Transverse colon (tissue), 4 donors: Measurements from ENCODE around the gene SVOP.

ENCODE experiments used
- EP300 ChIP-seq: sonication (generic); formaldehyde crosslinking; IDR thresholded peaks from one replicate; pipeline ENCODE4 v1.6.1; 2017; ENCODE audit warnings: antibody characterized with exemption, low read depth
- POLR2A ChIP-seq: fragments of 450-650 bp; IDR thresholded peaks from one replicate; pipeline ENCODE4 v1.6.1; 2016; ENCODE audit warnings: antibody characterized with exemption, mild to moderate bottlenecking, moderate library complexity
- POLR2AphosphoS5 ChIP-seq, 3 donors: sonication (generic); formaldehyde crosslinking; IDR thresholded peaks; one replicate each; pipeline ENCODE4 v1.6.1; 2016; ENCODE audit warnings: antibody characterized with exemption in 3 of 3
- TF ChIP-seq, protein P1 (sequence below), 5 experiments: fragments of 200-600 bp in 3 of 5; fragments of 450-650 bp in 2 of 5; sonication (generic) in 3 of 5; IDR thresholded peaks; 1 replicate in 2 of 5; 2 replicates in 3 of 5; pipeline ENCODE4 v1.5.1; 2016 to 2017; ENCODE audit warnings: antibody characterized with exemption in 5 of 5, inconsistent platforms in 3 of 5, mild to moderate bottlenecking in 2 of 5, moderate library complexity in 1 of 5

- TF ChIP-seq, protein P1, sequence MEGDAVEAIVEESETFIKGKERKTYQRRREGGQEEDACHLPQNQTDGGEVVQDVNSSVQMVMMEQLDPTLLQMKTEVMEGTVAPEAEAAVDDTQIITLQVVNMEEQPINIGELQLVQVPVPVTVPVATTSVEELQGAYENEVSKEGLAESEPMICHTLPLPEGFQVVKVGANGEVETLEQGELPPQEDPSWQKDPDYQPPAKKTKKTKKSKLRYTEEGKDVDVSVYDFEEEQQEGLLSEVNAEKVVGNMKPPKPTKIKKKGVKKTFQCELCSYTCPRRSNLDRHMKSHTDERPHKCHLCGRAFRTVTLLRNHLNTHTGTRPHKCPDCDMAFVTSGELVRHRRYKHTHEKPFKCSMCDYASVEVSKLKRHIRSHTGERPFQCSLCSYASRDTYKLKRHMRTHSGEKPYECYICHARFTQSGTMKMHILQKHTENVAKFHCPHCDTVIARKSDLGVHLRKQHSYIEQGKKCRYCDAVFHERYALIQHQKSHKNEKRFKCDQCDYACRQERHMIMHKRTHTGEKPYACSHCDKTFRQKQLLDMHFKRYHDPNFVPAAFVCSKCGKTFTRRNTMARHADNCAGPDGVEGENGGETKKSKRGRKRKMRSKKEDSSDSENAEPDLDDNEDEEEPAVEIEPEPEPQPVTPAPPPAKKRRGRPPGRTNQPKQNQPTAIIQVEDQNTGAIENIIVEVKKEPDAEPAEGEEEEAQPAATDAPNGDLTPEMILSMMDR (IDR thresholded peaks at IDR 0.05): no peak
- no peak for TF ChIP-seq POLR2AphosphoS5 (IDR thresholded peaks at IDR 0.05)
- TF ChIP-seq POLR2A: no peak
- TF ChIP-seq EP300: no peak
Observed at GRCh38 chr12:108899145-108899544, 121.7 kb downstream of the SVOP start.
